ENCODE results near the gene DCBLD1. TPM values are rescaled to one million over a fixed set of nuclear protein-coding genes. Genes with fewer than 3 reads are reported as not detected.
A peak's percentile ranks its signal among the peaks of the same experiment; 100 is the strongest.

The DCBLD1 gene
- total and polyA plus RNA-seq, 2 of the 13 experiments (the other 11 are each of a cell fraction or from before 2014, with no cell fraction given) = 23.2 to 41.5 TPM

DNA sequence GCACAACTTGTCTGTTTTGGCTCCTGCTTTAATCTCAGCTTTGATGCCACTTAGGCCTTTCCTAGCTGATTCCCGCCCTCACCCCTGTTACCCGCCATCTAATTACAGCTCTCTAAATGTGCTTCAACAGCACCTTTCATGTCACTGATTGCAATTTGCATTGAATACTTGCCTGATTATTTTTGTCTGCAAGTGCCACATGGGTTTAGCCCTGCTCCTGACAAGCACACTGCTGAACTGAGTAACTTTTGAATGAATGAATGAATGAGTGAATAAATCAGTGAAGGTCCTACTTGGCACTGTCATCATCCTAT is 591 bp upstream of the DCBLD1 start (continued):
- TF ChIP-seq, protein P1, sequence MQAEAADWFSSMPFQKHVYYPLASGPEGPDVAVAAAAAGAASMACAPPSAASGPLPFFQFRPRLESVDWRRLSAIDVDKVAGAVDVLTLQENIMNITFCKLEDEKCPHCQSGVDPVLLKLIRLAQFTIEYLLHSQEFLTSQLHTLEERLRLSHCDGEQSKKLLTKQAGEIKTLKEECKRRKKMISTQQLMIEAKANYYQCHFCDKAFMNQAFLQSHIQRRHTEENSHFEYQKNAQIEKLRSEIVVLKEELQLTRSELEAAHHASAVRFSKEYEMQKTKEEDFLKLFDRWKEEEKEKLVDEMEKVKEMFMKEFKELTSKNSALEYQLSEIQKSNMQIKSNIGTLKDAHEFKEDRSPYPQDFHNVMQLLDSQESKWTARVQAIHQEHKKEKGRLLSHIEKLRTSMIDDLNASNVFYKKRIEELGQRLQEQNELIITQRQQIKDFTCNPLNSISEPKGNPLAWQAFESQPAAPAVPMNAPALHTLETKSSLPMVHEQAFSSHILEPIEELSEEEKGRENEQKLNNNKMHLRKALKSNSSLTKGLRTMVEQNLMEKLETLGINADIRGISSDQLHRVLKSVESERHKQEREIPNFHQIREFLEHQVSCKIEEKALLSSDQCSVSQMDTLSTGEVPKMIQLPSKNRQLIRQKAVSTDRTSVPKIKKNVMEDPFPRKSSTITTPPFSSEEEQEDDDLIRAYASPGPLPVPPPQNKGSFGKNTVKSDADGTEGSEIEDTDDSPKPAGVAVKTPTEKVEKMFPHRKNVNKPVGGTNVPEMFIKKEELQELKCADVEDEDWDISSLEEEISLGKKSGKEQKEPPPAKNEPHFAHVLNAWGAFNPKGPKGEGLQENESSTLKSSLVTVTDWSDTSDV (CRISPR knock-in tag; IDR thresholded peaks at IDR 0.05) = no peak
- TF ChIP-seq ZNF18 (CRISPR knock-in tag; IDR thresholded peaks at IDR 0.05; ENCODE audit: insufficient replicate concordance) = no peak
- TF ChIP-seq ETV5 (CRISPR knock-in tag; IDR thresholded peaks at IDR 0.05; ENCODE audit: borderline replicate concordance) = no peak
- no peak for TF ChIP-seq ZBTB1 (CRISPR knock-in tag; IDR thresholded peaks at IDR 0.05; ENCODE audit: borderline replicate concordance)
- no peak for TF ChIP-seq PHF20 (CRISPR knock-in tag; IDR thresholded peaks at IDR 0.05)
- TF ChIP-seq RBAK (CRISPR knock-in tag; IDR thresholded peaks at IDR 0.05) = no peak
- TF ChIP-seq, protein P2, sequence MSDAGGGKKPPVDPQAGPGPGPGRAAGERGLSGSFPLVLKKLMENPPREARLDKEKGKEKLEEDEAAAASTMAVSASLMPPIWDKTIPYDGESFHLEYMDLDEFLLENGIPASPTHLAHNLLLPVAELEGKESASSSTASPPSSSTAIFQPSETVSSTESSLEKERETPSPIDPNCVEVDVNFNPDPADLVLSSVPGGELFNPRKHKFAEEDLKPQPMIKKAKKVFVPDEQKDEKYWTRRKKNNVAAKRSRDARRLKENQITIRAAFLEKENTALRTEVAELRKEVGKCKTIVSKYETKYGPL (CRISPR knock-in tag; IDR thresholded peaks at IDR 0.05) = no peak
- TF ChIP-seq, protein P3, sequence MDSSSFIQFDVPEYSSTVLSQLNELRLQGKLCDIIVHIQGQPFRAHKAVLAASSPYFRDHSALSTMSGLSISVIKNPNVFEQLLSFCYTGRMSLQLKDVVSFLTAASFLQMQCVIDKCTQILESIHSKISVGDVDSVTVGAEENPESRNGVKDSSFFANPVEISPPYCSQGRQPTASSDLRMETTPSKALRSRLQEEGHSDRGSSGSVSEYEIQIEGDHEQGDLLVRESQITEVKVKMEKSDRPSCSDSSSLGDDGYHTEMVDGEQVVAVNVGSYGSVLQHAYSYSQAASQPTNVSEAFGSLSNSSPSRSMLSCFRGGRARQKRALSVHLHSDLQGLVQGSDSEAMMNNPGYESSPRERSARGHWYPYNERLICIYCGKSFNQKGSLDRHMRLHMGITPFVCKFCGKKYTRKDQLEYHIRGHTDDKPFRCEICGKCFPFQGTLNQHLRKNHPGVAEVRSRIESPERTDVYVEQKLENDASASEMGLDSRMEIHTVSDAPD (CRISPR knock-in tag; IDR thresholded peaks at IDR 0.05) = no peak
- TF ChIP-seq ZNF350 (CRISPR knock-in tag; IDR thresholded peaks at IDR 0.05; ENCODE audit: borderline replicate concordance, low read depth) = no peak
- no peak for TF ChIP-seq SATB2 (CRISPR knock-in tag; IDR thresholded peaks at IDR 0.05)
- 0 out of 2 replicates have a peak, but pooled peaks have one; percentile 76 for TF ChIP-seq NAIF1 (CRISPR knock-in tag; IDR thresholded peaks at IDR 0.05; ENCODE audit: borderline replicate concordance)
- TF ChIP-seq, protein P4, sequence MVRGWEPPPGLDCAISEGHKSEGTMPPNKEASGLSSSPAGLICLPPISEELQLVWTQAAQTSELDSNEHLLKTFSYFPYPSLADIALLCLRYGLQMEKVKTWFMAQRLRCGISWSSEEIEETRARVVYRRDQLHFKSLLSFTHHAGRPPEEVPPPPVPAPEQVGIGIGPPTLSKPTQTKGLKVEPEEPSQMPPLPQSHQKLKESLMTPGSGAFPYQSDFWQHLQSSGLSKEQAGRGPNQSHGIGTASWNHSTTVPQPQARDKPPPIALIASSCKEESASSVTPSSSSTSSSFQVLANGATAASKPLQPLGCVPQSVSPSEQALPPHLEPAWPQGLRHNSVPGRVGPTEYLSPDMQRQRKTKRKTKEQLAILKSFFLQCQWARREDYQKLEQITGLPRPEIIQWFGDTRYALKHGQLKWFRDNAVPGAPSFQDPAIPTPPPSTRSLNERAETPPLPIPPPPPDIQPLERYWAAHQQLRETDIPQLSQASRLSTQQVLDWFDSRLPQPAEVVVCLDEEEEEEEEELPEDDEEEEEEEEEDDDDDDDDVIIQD (CRISPR knock-in tag; IDR thresholded peaks at IDR 0.05; ENCODE audit: low read depth) = no peak
- TF ChIP-seq ATF7-NPFF (CRISPR knock-in tag; IDR thresholded peaks at IDR 0.05; ENCODE audit: low read depth) = no peak
- TF ChIP-seq, protein P5, sequence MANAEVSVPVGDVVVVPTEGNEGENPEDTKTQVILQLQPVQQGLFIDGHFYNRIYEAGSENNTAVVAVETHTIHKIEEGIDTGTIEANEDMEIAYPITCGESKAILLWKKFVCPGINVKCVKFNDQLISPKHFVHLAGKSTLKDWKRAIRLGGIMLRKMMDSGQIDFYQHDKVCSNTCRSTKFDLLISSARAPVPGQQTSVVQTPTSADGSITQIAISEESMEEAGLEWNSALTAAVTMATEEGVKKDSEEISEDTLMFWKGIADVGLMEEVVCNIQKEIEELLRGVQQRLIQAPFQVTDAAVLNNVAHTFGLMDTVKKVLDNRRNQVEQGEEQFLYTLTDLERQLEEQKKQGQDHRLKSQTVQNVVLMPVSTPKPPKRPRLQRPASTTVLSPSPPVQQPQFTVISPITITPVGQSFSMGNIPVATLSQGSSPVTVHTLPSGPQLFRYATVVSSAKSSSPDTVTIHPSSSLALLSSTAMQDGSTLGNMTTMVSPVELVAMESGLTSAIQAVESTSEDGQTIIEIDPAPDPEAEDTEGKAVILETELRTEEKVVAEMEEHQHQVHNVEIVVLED (CRISPR knock-in tag; IDR thresholded peaks at IDR 0.05; ENCODE audit: borderline replicate concordance) = 0 out of 2 replicates have a peak, but pooled peaks have one; percentile 7
- no peak for TF ChIP-seq ZNF264 (CRISPR knock-in tag; IDR thresholded peaks at IDR 0.05)
- no peak for TF ChIP-seq SALL1 (CRISPR knock-in tag; IDR thresholded peaks at IDR 0.05)
- no peak for TF ChIP-seq ARID3A (IDR thresholded peaks at IDR 0.05; ENCODE audit: low read depth, low read length)
- no peak for TF ChIP-seq KLF11 (CRISPR knock-in tag; IDR thresholded peaks at IDR 0.05)
